HG02852 (cell line): ENCODE data around the gene NR2F6.
"Not testable (repeated sequence)": the region's sequence is repeated elsewhere in the genome, so short reads cannot be mapped to it uniquely, and the experiment has no call there.

Experiments
- ATAC-seq: cut with Tn5 transposase; IDR thresholded peaks from one replicate; pipeline ENCODE4 v1.9.1; 2021; ENCODE audit warnings: mild to moderate bottlenecking, moderate library complexity; ENCODE audit not compliant: unreplicated experiment

NR2F6 gene

GRCh38 chr19:17213334-17213733 lies 32.4 kb downstream of the NR2F6 start:
- ATAC-seq, result no peak

- ATAC-seq, result no peak
Measured at GRCh38 chr19:17211547-17212446, 33.9 kb downstream of the NR2F6 start.

- ATAC-seq, result no peak
Measured at GRCh38 chr19:17210296-17210695, 35.4 kb downstream of the NR2F6 start.

GRCh38 chr19:17209126-17210036 lies 36.3 kb downstream of the NR2F6 start:
- no peak for ATAC-seq

- no peak for ATAC-seq
Measured at GRCh38 chr19:17206736-17207581, 38.8 kb downstream of the NR2F6 start.

- no peak for ATAC-seq
Measured at GRCh38 chr19:17205237-17206140, 40.2 kb downstream of the NR2F6 start.

- ATAC-seq, result no peak
Measured at GRCh38 chr19:17202713-17203112, 43.0 kb downstream of the NR2F6 start.

GRCh38 chr19:17202249-17202648 lies 43.5 kb downstream of the NR2F6 start:
- ATAC-seq, result no peak

- no peak for ATAC-seq
Measured at GRCh38 chr19:17200408-17201079, 45.2 kb downstream of the NR2F6 start.

- no peak for ATAC-seq
Measured at GRCh38 chr19:17197666-17198065, 48.1 kb downstream of the NR2F6 start.

GRCh38 chr19:17196610-17197009 lies 49.1 kb downstream of the NR2F6 start:
- ATAC-seq, result no peak

GRCh38 chr19:17195106-17195505 lies 50.6 kb downstream of the NR2F6 start:
- ATAC-seq, result no peak

- ATAC-seq, result no peak
Measured at GRCh38 chr19:17194608-17195007, 51.1 kb downstream of the NR2F6 start.

- ATAC-seq, result no peak
Measured at GRCh38 chr19:17192751-17193150, 53.0 kb downstream of the NR2F6 start.

- not testable (repeated sequence) for ATAC-seq
Measured at GRCh38 chr19:17191736-17192135, 54.0 kb downstream of the NR2F6 start.

GRCh38 chr19:17185590-17185989 lies 60.1 kb downstream of the NR2F6 start:
- no peak for ATAC-seq

- peak; percentile 22 for ATAC-seq
Measured at GRCh38 chr19:17184371-17184841, 61.3 kb downstream of the NR2F6 start.

GRCh38 chr19:17183858-17184321 lies 61.8 kb downstream of the NR2F6 start:
- ATAC-seq, result peak; percentile 55

GRCh38 chr19:17183271-17183761 lies 62.4 kb downstream of the NR2F6 start:
- no peak for ATAC-seq
